AG09319 (cell line): ENCODE results near the gene TMUB2.

Experiments used
- DNase-seq: peaks from one replicate; pipeline ENCODE4 v3.0.0-alpha.2; 2010; ENCODE audit warnings: low read depth; ENCODE audit errors: extremely low read depth
- TF ChIP-seq, protein P1 (sequence below): IDR thresholded peaks from 2 replicates; pipeline ENCODE4 v1.5.1; 2011; ENCODE audit warnings: low read depth, mild to moderate bottlenecking, inconsistent platforms, low read length, moderate library complexity

The TMUB2 gene

DNA sequence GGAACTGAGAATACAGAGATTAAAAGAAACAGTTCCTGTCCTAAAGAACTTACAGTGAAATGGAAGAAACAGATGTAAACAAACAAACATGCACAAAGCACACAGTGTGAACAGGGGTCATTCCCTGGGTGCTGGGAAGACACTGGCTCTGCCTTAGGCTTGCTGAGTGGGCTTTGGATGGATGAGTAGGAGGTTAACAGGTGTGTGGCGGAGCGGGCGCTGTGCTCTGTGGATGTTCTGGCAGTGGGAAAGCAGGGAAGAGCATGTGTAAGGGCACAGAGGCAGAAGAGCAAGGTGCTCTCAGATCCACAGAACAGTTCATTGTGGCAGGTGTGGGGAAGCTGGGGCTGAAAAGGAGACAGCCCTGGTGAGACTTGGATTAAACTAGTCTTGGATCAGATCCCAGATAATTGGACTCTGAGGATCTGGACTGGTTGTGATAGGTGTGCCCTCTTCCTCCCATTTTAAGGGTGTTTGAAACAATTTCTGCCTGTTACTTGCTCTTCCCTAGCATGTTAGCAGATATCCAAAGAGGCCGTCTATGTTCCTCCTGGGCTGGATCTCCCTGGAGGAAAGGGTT is 36.9 kb upstream of the TMUB2 start:
- no peak for DNase-seq
- TF ChIP-seq, protein P1, sequence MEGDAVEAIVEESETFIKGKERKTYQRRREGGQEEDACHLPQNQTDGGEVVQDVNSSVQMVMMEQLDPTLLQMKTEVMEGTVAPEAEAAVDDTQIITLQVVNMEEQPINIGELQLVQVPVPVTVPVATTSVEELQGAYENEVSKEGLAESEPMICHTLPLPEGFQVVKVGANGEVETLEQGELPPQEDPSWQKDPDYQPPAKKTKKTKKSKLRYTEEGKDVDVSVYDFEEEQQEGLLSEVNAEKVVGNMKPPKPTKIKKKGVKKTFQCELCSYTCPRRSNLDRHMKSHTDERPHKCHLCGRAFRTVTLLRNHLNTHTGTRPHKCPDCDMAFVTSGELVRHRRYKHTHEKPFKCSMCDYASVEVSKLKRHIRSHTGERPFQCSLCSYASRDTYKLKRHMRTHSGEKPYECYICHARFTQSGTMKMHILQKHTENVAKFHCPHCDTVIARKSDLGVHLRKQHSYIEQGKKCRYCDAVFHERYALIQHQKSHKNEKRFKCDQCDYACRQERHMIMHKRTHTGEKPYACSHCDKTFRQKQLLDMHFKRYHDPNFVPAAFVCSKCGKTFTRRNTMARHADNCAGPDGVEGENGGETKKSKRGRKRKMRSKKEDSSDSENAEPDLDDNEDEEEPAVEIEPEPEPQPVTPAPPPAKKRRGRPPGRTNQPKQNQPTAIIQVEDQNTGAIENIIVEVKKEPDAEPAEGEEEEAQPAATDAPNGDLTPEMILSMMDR: no peak

DNA sequence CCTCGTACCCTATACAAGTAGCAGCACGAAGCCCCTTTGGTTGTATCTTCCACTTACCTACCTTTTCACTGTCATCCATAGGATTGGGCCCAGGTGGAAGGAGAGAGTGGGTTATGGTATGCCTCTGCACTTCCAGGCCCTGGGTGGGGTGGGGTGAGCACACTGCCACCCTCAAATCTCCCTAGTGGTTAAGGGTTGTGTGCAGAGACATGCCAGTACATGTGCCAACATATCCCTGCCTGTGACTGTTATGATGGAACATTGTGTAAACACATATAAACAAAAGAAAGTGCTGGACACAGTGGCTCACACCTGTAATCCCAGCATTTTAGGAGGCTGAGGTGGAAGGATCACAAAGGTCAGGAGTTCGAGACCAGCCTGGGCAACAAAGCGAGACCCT is 33.9 kb upstream of the TMUB2 start:
- TF ChIP-seq, protein P1: no peak
- no peak for DNase-seq

DNA sequence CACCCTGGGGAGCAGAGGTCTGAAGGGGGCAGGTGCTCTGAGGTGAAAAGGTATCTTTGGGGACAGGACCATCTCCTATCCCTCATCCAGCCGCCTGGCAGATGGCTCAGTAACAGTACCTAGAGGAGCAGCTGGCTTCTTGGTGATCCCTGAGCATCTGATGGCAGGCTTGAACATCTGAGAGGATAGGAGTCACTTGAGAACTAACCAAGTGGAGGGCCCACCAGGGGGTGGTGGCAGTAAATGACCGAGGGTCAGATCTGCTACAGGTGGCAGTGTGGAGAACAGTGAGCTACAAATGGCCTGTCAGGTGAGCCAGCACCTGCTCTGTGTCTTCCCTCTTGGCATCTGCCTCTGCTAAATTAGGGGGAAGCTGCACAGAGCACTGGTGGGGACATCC is 31.3 kb upstream of the TMUB2 start:
- TF ChIP-seq, protein P1: no peak
- no peak for DNase-seq

DNA sequence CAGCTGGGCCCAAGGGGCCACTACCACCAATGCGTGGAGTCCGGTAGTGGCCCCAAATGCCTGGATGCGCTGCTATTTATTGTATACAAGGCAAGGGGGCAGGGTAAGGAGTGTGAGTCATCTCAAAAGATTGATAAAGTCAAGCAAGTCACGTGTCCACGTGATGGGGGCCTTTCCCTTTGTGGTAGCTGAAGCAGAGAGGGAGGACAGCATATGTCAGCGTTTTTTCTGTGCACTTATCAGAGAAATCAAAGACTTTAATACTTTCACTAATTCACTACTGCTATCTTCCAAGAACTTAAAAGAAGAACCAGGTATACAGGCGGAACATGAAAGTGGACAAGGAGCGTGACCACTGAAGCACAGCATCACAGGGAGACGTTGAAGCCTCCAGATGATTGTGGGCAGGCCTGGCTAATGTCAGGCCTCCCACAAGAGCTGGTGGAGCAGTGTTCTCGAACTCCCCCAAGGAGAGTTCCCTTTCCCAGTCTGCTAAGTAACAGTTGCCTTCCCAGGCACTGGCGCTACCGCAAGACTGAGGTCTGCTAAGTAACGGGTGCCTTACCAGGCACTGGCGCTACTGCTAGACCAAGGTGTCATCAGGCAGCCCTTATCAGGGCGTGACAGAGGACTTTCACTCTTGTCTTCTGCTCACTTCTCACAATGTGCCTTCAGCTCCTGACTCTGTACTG is 27.1 kb upstream of the TMUB2 start:
- TF ChIP-seq, protein P1: no peak

DNA sequence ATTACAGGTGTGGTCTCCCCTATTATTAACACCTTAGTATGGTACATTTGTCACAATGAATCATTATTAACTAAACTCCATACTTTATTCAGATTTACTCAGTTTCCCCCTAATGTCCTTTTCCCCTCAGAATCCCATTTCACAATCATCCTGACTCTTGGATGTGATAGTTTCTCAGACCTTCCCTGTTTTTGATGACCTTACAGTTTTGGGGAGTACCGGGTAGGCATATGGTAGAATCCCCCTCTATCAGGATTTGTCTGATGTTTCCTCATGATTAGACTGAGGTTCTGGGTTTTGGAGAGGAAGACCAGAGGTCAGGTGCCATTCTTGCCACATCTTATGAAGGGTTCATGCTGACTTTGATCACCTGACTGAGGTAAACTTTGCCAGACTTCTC is 22.3 kb upstream of the TMUB2 start:
- no peak for DNase-seq
- TF ChIP-seq, protein P1: no peak

More for the DNA sequence above, 27.1 kb upstream of the TMUB2 start:
- DNase-seq: no peak

DNA sequence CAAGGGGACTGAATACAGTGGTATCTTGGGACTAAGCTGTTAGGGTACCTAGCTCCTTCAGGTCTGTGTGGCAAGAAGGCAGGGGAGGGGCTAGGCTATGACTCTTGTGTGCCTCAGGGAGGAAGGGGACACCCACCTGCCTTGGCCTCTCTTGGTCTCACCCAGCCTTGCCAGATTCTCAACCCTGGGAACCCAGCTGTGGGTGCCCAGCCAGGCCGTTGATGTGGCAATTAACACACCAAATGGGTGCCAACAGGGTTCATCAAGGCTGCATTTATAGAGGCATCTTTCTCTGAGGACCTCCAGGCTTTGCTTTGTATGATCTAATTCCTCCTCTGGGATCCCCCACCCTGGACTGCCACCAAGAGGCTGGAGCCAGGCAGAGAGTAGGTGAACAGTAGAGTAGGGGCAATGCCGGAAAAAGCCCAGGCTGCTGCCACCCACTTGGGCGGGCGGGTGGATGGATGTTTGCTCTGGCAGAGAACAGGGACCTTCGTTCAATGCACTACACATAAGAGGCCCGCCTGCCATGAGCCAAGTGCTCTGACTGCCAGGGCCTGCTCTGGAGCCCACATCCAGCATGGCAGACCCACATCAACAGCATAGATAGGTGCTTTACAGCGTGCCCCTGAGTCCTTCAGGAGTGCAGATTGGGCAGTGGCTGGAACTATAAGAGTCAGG is 19.5 kb upstream of the TMUB2 start:
- DNase-seq: no peak
- TF ChIP-seq, protein P1: no peak

DNA sequence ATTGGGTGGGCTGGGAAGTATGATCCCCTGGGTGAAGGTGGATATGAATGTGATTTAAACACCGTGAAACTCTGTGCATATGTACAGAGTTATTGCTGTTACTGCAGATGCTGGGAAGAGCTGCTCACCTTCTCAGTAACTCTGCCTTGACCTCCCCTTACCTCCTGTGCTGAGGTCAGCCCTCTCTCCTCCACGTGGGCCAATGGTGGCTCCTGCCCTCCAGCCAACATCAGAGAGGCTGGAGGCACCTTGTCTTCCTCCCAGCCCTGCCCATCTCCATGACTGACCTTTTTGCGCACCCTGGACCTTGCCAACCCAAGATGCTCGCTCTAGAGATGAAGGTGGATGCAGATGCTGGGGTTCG is 16.7 kb upstream of the TMUB2 start:
- no peak for DNase-seq
- TF ChIP-seq, protein P1: no peak
